22Rv1 (cell line): ENCODE measurements around the gene TXNRD3.

Experiments
- H3K27ac ChIP-seq: fragments of 450-650 bp; 2 replicates; pipeline ENCODE4 v1.5.1; 2017
- ZFX ChIP-seq: fragments of 450-650 bp; IDR thresholded peaks from 2 replicates; pipeline ENCODE4 v1.6.1; 2017; ENCODE audit warnings: antibody characterized with exemption, borderline replicate concordance
- TF ChIP-seq, protein P1 (sequence below): fragments of 450-650 bp; IDR thresholded peaks from 2 replicates; pipeline ENCODE4 v1.5.1; 2017; ENCODE audit warnings: mild to moderate bottlenecking

The TXNRD3 gene

DNA sequence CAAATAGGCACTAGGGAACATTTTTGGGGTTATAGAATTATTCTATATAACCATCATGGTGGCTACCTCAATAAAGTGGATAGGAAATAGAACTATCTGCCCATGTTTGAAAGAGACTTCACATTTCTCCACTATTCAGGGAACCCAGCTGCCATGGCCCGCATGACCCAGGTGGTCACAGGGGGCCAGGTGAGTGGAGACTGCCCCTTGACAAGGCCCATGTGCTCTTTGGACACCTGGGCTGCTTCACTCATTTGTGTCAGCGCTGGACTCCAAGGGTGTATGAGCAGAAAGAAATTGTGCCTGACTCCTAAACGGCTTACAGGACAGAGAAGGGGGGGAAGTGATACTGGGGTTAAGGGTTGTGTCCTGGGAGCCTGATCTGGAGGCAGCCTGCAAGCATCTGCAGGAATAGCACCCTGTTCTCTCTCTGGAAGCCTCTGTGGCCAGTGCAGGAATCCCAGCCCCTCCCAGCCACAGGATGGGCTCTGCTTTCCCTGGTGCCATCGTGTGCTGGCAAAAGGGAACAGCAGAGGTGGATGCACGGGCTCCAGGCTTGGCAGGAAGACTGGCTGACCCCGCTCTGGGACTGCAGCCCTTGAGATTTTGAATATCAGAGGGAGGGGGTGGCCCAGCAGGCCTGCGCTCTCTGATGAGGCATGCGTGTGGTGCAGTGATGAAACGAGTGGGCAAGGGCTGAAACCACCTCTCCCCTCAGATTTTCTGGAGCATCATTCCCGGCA is 87.1 kb downstream of the TXNRD3 start:
- H3K27ac ChIP-seq = no peak overlapping the region
- TF ChIP-seq, protein P1, sequence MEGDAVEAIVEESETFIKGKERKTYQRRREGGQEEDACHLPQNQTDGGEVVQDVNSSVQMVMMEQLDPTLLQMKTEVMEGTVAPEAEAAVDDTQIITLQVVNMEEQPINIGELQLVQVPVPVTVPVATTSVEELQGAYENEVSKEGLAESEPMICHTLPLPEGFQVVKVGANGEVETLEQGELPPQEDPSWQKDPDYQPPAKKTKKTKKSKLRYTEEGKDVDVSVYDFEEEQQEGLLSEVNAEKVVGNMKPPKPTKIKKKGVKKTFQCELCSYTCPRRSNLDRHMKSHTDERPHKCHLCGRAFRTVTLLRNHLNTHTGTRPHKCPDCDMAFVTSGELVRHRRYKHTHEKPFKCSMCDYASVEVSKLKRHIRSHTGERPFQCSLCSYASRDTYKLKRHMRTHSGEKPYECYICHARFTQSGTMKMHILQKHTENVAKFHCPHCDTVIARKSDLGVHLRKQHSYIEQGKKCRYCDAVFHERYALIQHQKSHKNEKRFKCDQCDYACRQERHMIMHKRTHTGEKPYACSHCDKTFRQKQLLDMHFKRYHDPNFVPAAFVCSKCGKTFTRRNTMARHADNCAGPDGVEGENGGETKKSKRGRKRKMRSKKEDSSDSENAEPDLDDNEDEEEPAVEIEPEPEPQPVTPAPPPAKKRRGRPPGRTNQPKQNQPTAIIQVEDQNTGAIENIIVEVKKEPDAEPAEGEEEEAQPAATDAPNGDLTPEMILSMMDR = 0 out of 2 replicates have a peak, but pooled peaks have one; percentile 15
- TF ChIP-seq ZFX = no peak

DNA sequence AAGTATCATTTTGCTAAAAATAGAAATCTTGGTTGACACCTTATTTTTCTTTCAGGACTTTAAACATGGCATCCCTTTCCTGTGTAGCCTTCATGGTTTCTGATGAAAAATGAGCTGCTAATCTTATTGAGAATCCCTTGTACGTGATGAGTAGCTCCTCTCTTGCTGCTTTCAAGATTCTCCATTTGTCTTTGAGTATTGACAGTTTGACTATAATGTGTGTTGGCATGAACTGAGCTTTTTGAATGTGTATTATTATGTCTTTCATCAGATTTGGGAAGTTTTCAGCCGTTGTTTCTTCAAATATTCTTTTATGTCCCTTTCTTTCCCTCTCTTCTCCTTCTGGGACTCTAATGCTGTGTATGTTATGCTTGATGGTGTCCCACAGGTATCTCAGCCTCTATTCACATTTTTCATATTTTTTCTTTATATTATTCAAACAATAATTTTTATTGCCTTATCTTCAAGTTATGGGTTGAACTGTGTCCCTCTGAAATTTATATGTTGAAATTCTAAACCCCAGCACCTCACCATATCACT is 92.1 kb downstream of the TXNRD3 start:
- TF ChIP-seq, protein P1 = no peak
- TF ChIP-seq ZFX = no peak
- H3K27ac ChIP-seq = no peak overlapping the region

DNA sequence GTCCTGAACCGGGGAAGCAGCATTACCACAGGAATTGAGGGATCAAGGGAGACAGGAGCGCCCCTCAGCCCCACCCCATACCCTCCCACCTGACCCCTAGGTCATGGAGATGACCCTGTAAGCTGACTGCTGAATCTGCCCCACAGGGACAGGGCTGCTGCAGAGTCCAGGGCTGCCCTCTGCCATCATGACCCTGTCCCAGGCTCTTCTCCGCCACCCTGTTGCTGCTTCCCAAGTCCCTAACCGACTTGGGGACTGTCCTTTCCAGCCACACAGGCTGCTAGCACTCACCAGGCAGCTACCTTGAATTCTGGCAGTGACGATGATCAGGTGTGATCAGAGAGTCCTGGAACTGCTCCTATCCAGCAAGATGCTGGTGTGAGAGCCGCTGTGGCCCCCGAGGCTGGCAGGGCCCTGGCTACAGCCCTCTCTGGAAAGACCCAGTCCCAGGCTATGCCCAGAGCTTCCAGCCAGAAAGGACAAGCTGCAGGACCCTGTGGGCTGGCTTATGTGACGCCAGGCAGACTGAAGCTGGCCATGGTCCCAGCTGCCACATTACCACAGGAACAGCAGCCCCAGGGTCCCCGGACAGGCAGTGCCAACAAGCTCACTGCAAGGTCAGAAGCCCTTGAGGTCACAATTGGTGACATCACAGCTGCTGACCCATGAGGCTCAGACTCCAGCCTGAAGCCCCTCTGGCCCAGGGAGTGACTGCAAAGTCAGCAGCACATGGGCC is 96.4 kb downstream of the TXNRD3 start, which contains the start of gene C3orf22:
Gene C3orf22 (minus strand): TSS at position 597 of the 736 bp plus-strand sequence. CDS start 5,542 bp downstream, outside the sequence.
- H3K27ac ChIP-seq = no peak within 1 kb of the TSS
- TF ChIP-seq, protein P1 = no peak
- TF ChIP-seq ZFX = no peak

DNA sequence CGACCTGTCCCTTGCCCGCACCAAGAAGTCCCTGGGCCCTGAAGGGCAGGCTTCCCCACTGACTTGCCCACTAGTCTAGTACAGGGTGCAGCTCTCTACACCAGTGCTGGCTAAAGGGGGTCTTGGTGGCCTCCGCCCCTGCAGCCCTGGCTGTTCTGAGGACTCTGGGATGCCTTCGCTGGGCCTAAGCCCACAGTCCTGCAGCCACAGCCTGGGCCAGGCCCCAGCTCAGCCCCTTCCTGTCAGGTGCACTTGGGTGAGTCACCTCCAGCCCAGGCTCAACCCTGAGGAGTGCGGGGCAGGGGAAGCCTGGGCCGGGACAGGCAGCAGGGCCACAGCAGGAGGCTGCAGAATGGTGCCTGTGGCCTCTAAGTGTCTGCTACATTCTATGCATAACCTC is 97.2 kb downstream of the TXNRD3 start:
- H3K27ac ChIP-seq = no peak overlapping the region
- TF ChIP-seq, protein P1 = no peak
- no peak for TF ChIP-seq ZFX

DNA sequence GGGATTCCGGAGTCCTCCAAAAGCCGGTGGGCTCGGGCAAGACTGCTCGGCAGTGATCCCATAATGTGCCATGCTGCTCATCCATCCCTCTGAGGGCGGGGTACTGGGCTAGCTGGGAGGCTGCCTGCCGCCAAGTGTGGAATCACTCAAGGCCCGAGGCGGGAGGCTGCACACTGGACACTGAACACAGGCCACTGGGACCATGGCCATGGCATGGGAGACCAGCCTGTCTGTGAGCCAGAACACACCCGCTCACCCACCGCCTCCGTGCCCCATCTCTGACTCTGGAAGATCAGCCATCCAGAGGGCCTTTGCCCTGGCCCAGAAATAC is 97.5 kb downstream of the TXNRD3 start:
- no peak for TF ChIP-seq ZFX
- TF ChIP-seq, protein P1 = no peak
- no peak overlapping the region for H3K27ac ChIP-seq
